ENCODE measurements around the gene VWA3B.
"Not testable (repeated sequence)": the region's sequence is repeated elsewhere in the genome, so short reads cannot be mapped to it uniquely, and the experiment has no call there.

Gene VWA3B

DNA sequence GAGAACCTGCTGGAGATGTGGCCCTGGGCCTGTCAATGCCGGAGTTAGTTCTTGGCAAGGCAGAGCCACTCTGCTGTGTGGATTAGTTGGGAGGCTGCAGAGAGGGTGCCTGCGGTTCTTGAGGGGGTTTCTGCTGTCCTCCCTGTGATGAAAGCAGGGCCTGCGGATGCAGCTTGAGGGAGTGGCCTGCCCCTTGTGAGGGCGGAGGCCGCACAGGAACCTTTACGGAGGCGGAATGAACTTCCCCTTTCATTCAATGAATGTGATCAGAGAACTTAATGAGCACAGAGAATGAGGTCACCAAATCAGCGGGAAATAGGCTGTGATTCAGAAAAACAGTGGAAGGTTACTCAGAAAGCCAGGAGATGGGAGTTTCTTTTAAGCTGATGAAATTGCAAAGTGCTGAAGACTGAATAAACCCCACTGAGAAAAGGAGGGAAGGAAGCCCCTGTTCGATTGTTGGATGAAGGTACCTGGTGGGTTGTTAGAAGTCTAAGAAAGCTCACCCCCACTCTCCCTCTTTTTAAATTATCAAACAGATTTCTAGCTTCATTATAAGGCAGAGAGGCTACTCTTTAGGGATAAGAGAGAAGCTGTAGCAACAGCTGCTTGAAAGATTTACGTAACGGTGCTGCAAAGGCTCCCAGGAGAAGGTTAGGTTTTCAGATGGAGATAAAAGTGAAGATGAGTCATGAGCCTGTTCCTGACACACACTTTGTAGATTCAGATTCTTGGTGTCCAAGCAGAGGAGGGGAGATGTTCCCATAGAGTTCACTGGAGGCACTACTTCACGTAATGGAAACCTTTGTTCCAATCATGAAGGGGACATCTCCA is 47.4 kb downstream of the VWA3B start:
- no peak for DNase-seq

DNA sequence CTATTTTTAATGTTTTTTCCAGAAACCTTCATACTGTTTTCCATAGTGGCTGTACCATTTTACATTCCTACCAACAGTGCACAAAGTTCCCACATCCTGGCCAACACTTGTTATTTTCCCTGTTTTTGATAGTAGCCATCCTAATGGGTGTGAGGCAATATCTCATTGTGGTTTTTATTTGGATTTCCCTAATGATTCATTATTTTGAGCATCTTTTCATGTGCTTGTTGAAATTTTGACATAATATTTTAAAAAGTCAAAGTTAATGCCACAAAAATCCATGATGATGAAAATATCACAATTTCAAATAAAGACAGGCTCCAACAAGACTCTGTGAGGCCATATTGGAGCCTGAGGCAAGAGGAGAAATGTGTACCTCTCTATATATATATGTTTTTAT is 50.2 kb downstream of the VWA3B start:
- no peak for DNase-seq

DNA sequence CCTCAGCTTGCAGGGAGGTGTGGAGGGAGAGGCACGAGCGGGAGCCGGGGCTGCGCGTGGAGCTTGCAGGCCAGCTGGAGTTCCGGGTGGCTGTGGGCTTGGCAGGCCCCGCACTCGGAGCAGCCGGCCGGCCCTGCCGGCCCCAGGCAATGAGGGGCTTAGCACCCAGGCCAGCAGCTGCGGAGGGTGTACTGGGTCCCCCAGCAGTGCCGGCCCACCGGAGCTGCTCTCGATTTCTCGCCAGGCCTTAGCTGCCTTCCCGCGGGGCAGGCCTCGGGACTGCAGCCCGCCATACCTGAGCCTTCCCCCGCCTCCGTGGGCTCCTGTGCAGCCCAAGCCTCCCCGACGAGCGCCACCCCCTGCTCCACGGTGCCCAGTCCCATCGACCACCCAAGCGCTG is 52.0 kb downstream of the VWA3B start:
- DNase-seq, result not testable (repeated sequence)

DNA sequence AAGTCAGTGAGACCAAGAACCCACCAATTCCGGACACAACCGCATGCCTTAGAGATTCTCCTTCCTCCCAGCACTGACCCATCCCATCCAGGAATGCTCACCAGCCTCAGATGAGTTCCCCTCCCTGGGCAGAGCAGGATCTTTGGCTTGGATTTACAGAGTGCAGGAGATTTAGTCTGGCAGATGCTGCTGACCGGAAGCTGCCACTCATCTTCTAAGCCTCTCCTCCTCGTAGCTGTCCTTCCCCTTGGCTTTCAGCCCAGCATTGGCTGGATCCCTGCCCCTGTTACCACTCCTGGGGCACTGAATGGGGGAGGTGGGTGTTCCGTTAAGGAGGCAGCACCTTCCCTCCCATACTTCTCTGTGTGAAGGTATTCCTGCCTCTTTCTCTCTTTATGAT is 53.2 kb downstream of the VWA3B start:
- no peak for DNase-seq

DNA sequence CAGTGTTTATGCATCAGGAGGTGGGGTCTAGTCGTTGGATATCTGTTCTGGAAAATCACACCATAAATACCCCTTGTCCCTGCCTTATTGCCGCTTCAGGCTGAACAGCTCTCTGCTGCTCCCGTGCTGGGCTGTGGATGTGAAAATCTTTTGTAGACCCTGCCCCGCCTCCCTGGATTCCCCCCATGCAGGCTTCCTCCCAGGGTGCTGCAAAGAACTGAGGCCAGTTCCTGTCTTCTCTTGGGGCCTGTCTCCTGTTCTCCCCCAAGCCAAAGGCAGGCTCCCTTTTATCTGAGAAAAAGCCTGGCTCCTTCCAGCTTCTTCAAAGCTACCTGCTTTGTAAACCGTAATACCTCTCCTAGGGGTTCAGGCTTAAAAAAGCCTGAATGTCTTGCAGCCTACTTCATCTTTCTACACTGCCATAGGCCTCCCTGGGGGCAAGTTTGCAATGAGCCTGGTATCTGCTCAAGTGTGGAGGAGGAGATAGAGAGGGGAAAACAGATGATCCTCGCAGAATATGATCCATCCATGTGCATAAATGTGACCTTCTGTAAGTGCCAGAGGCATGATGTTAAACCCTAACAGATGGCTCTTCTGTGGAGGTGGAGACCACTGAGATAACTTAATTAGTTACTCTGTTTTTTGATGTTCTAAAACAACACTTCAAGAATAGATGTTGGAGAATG is 55.3 kb downstream of the VWA3B start:
- no peak for DNase-seq

DNA sequence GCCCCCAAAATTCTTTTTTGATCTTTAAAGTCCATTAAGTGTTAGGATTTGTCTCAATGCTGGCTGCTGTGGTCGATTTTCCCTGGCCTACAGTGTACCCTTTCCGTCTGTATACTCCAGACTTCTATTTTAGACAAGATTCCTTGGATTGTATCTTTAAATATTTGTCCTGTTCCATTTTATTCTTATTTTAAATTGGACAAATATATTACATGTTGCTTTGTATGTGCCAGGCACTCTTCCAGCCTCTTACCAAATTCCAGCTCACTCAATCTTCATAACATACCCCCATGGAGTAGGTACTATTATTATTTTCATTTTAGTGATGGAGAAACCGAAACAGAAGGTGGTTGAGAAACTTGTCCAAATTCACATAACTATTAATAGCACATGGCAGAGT is 58.1 kb downstream of the VWA3B start:
- DNase-seq, result no peak

DNA sequence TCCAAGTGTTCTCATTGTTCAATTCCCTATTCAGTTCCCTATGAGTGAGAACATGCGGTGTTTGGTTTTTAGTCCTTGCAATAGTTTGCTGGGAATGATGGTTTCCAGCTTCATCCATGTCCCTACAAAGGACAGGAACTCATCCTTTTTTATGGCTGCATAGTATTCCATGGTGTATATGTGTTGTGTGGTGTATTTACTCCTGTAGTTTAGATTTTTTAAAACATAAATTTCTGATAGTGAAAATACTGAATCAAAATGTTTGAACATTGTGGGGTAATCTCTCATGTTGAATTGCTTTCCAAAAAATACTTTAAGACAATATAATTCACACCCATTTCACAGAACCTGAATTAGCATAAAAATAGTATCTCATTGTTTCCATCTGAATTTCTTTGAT is 60.9 kb downstream of the VWA3B start:
- not testable (repeated sequence) for DNase-seq

DNA sequence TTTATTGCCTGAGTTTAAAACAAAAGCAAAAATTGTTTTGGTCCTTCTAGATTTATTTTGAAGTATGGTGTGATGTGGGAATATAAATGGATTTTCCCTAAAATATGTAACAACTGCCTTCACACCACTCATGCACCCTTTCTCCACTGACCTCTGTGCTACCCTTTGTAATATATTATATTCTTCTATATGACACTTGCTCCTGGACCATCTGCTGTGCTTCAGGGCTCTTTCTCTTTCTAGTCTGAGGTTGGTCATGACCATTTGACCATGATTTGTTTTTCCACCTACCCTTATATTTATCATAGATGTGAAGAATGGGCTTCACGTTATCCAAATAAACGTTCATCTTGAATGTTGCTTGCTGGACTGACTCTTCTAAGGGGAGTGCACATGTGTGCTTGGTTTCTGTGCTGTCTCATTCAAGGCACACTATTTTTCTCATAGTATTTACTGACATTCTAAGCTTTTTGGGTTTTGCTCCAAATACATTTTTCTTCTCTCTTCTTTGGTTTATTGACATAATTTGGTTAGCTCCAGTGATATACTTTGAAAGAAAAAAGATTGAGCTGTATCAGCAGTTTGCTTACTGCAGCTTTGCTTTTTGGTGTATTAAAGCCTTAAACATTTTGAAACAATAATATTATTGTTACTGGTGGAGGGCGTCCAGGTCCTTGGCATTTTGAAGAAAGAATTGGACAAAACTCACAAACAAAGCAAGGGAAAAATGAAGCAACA is 61.8 kb downstream of the VWA3B start:
- DNase-seq, result no peak

DNA sequence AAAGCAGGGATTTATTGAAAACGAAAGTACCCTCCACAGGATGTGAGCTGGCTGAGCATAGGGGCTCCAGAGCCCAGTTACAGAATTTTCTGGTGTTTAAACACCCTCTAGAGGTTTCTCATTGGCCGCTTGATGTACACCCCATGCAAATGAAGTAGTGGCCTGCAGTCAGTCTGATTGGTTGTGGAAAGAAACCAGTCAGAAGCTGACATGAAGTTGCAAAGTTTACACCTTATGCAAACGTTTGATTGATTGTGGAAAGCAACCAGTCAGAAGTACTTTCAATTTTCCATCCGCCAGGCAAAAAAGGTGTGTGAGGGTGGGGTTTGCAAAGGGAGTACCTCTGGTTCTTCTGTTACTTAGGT is 62.3 kb downstream of the VWA3B start:
- no peak for DNase-seq

DNA sequence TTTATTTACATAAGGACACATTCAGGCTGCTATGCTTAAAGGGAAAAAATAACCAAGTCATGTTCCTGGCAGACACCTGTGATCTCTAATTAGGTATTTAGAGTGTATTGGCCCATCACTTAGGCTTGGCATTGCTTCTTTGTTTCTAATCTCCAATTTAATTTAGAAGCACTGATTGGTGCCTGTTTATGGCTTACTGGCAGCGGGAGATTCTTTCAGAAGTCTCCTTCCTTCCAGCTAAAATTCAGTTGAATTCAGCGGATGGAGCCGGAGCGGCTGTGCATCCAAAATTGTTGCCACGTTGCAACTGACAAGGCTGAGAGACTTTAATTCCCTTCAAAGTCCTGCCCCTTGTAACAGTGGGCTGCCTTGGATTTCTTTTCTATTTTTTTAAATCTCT is 66.5 kb downstream of the VWA3B start:
- DNase-seq, result no peak

DNA sequence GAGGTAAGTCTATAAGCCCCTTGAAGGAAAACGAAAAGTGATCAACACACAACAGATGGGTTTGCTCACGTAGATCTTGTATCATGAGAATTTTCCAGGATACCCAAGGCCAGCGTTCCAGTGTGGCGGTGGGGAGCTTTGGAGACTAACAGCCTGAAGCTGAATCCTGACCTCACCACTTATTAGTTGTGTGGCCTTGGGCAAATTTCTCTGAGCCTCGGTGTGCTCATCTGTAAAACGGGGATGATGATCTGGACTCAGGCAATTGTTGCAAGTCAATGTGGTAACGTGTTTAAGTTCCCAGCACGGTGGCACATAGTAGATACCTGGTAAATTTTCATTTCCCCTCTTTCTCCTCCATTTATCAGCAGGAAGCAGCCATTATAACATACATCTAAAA is 68.3 kb downstream of the VWA3B start:
- no peak for DNase-seq

DNA sequence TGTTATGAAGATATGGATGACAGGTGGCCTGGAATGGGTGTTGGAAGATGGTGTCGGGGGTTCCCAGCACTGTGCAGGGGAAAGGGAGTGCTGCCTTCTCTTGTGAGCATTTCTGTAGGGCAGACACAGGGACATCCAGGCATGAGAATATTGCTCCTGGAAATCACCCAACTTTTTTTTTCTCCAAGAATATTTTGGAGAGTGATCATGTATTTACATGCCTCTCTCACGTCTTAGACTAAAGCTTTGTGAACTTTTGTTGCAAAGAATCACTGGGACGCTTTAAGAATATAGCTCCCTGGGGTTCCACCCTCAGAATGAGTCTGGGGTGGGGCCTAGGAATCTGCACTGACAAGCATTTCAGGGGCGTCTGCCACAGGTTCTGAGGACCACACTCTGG is 68.7 kb downstream of the VWA3B start:
- no peak for DNase-seq

DNA sequence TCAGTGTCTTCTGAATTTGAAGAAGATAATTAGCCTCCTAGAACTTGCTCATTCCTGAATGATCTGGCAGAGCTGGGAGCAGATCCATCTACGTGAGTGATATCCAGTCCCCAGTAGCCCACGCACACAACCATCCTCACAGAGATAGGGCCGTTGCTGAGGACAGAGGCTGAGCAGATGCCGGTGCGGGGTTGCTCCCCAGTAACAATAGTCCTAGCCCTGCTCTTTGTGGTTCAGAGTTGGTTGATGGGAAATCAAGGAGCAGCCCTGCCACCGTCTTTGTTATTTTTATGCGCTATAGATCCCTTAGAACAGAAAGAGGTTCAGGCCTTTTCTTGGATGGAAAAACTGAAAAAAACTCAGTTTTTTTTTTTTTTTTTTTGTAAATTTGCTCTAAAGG is 69.3 kb downstream of the VWA3B start:
- no peak for DNase-seq

DNA sequence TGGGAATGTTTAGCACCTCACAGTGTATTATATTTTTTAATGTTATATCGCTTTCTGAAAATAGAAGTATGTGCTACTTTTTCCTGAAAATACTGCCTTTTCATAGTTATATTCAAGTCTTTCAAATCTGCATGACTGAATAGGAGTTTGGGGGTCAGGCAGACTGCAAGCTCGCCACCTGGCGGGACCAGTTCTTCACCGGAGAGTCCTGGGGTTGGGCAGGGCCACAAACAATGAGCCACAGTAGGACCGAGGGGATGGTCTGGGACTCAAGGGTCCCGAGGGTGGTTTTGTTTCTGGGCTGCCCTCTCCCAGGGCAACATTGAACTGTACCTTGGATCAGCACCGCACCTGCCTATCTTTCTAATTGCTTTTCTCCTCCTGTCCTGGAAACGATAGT is 70.6 kb downstream of the VWA3B start:
- no peak for DNase-seq

DNA sequence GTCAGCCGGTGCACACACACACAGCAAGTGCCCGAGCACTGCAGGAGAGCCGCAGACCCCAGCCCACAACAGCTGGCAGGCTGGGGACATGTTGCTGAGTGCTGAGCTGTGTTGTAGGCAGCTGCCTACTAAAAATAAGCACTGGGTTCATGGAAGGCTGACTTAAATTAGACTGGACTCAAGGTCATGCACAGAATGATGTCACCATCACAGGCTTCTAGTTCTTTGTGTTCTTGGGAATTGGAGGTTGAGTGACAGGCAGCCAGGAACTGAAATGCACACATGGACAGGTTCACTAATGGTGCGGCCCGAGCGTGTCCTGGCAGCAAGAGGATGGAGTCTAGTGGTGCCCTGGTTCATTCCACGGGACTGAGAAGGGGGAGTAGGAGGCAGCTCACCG is 71.3 kb downstream of the VWA3B start:
- DNase-seq, result no peak

DNA sequence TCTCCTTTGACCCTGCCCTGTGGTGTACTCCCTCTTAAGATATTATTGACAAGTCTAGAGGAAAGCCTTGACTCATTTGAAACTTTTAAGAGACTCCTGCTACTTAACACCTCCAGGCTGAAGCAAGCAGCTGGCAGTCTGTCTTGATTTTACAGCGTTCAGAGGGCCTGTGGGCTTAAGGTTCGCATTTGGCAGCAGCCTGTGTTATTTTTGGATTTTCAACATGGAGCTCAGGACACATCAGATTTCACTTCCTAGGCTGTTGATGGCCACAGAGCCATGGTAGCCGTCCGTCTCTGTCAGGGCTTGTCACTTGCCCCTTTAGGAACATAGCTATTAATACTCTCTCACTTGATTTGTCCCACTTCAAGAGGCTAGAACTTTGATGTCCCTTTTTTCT is 73.6 kb downstream of the VWA3B start:
- DNase-seq, result no peak

DNA sequence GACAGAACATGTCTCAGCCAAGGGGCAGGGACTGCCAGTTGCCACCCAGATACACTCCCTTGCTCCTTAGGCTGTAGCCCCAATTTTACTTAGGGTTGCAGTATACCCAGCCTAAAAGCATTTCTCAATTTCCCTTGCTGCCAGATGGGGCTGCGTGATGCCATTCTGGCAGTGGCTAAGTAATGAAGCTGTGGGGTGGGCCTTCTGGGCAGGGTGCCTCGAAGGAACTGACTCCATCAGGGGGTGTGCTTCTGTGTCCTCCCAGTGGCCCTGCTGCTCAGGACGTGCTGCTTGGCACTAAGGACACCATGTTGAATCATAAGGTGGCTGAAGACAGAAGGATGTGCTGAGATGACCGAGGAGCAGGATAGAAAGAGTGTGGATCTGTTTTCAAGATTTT is 74.2 kb downstream of the VWA3B start:
- DNase-seq, result no peak

DNA sequence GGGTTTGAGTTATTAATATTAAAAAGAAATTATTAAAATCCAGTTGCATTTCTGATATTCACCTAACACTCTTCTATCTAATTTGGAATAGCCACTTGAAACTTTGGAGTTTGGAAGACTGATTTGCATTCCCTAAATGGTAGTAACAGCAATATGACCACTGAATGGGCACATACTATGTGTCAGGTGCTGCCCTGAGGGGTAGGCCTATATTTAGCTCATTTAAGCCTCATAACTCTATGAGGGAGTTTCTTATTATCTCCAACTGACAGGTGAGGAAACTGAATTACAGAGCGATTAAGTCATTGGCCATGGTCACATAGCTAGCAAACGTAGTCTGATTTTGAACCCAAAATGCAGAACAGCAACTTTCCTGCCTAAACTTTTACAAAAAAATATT is 77.3 kb downstream of the VWA3B start:
- no peak for DNase-seq

DNA sequence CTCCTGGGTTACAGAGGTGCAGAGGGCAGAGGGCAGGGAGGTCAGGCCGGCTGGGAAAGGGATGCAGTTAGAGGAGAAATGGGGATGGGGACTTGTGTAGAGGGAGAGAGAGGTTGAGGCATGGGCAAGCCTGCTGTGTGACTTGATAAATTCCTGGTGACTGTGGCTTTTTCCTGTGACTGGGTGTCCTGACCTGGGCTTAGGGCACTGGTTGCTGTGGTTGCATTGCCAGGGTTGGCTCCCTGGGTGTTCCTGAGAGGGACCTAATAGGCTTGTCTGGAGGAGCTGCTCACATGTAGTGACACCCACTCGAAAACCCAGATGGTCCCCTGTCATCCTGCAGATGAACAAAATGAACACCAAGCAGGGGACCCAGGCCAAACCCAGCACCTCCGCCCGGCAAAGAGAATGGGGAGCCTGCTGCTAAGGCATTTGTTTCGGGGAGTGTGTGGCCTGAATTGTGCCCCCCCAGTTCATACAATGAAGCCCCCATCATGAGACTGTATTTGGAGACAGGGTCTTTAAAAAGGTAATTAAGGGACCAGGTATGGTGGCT is 78.6 kb downstream of the VWA3B start:
- no peak for DNase-seq

DNA sequence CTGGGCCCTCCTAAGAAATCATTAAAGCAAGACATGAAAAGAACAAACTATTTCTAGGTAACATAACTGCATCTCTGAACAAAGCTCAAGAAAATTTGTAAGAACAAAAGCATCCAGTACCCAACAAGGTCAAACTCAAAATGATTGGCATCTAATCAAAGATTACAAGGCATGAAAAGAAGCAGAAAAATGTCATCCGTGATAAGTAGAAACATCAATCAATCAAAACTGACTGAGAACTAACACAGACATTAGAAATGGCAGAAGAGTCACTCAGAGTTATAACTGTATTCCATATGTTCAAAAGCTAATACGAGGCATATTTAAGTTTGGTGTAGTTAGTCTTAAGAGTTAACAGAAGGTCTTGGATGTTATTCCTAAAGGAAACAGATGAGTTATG is 80.9 kb downstream of the VWA3B start:
- DNase-seq, result no peak

DNA sequence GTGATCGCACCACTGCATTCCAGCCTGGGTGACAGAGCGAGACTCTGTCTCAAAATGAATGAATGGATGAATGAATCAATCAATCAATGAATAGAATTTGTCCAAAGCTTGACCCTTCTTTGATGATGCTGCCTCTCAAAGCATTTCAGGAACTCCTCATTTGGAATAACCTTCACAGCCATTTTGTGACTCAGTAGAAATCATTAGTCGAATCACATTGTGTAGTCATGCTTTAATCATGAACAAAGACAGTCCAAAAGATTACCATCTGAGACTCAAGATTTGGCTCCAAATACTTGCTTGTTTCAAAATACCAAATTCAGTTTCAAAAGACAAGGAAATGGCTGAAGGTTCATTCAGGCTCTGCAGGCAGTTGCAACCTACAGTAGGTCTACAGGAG is 83.1 kb downstream of the VWA3B start:
- no peak for DNase-seq

DNA sequence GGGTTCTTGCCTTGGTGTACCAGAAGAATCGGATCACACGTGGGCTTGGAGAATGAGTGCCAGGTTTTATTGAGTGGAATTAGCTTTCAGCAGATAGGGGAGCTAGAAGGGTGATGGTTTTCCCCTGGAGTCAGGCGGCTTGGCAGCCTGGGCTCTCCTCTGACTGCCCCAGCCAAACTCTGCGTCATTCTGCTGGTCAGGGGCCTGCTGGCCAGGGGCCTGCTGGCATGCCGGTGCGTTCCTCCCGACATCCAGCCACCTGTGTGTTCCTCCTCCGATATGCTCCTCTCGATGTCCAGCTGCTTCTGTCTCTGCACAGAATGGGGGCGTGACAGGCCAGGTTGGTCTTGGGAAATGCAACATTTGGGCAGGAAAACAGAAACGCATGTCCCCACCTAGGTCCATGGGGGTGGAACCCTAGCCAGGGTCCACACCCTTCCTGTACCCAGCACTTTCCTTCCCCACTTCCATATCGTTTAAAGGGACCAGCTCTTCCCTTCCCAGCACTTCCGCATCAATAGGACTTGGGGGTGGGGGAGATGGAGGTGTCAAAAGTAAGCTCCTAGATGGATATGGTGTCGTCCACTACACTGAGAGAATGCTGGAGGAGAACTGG is 85.3 kb downstream of the VWA3B start:
- no peak for DNase-seq

DNA sequence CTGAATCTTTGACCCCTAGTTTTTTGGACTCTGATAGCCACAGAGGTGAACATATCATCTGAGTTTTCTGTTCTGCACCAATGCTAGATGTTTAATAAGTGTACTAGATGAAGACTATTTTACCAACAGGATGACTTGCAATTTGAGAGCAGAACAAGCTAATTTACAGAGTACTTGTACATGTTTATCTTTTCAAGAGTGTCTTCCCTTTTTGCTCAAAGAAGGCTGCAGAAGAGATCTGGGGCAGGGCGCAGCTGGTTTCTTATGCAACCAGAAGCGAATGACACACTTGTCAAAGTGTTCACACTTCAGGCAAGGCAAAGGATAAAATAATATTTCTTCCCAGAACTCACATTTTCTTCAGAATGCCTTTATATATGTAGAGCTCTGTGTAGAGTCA is 86.0 kb downstream of the VWA3B start:
- DNase-seq, result no peak
